MCF 10A (cell line): ENCODE measurements around the gene EDEM1. TPM values are rescaled to one million over a fixed set of nuclear protein-coding genes. Genes with fewer than 3 reads are reported as not detected.

Source experiments
- BruUV-seq: library from RNA; stranded (reverse); fragments of 400-500 nt; replicated peaks from 2 replicates; lab custom pipeline; 2021; lab: Mats Ljungman, UMichigan
- CTCF ChIA-PET: fragments of 300-600 bp; sonication (Branson Sonifier 250); formaldehyde crosslinking; extraction: SDS; loops from one replicate; lab custom pipeline; 2021; ENCODE audit warnings: antibody characterized with exemption, inconsistent platforms; lab: Yijun Ruan, JAX
- POLR2A ChIA-PET: fragments of 300-600, 350-650 bp; sonication (Branson Sonifier 250); formaldehyde crosslinking; extraction: SDS; loops from one replicate; lab custom pipeline; 2020; ENCODE audit warnings: antibody characterized with exemption, inconsistent platforms; lab: Yijun Ruan, JAX
- DNase-seq: peaks from one replicate; pipeline ENCODE4 v3.0.0-alpha.2; 2018; ENCODE audit not compliant: unreplicated experiment
- H3K27ac Mint-ChIP-seq: one replicate; pipeline ENCODE4 v1.8.0; 2022; ENCODE audit warnings: mild to moderate bottlenecking, low read depth, mixed read lengths; ENCODE audit not compliant: unreplicated experiment
- H3K27me3 Mint-ChIP-seq: one replicate; pipeline ENCODE4 v1.8.0; 2022; ENCODE audit warnings: mixed read lengths; ENCODE audit not compliant: insufficient read depth, unreplicated experiment
- H3K36me3 Mint-ChIP-seq: one replicate; pipeline ENCODE4 v1.8.0; 2022; ENCODE audit warnings: mild to moderate bottlenecking, moderate library complexity, mixed read lengths; ENCODE audit not compliant: insufficient read depth, unreplicated experiment
- H3K4me1 Mint-ChIP-seq: one replicate; pipeline ENCODE4 v1.8.0; 2022; ENCODE audit warnings: mixed read lengths; ENCODE audit not compliant: insufficient read depth, unreplicated experiment
- H3K4me3 Mint-ChIP-seq: one replicate; pipeline ENCODE4 v1.8.0; 2022; ENCODE audit warnings: mild to moderate bottlenecking, moderate library complexity, mixed read lengths; ENCODE audit not compliant: unreplicated experiment
- H3K9me3 Mint-ChIP-seq: one replicate; pipeline ENCODE4 v1.8.0; 2022; ENCODE audit warnings: mixed read lengths; ENCODE audit not compliant: unreplicated experiment
- intact Hi-C: fragments of 100-400 bp; cut with micrococcal nuclease; formaldehyde crosslinking; loops from 2 replicates; pipeline ENCODE4 v1.14.1; 2022
- total RNA-seq: library from RNA; stranded (reverse); gene quantifications from 2 replicates; pipeline ENCODE4 v1.2.3, GENCODE V29; 2022
- TF ChIP-seq, protein P1 (sequence below): fragments of 200-600 bp; IDR thresholded peaks from one replicate; pipeline ENCODE4 v1.8.0; 2022; ENCODE audit warnings: antibody characterized with exemption, mild to moderate bottlenecking; ENCODE audit not compliant: unreplicated experiment

Gene EDEM1
- total RNA-seq, 1 experiment from 2014 or later, result 114 TPM

DNA sequence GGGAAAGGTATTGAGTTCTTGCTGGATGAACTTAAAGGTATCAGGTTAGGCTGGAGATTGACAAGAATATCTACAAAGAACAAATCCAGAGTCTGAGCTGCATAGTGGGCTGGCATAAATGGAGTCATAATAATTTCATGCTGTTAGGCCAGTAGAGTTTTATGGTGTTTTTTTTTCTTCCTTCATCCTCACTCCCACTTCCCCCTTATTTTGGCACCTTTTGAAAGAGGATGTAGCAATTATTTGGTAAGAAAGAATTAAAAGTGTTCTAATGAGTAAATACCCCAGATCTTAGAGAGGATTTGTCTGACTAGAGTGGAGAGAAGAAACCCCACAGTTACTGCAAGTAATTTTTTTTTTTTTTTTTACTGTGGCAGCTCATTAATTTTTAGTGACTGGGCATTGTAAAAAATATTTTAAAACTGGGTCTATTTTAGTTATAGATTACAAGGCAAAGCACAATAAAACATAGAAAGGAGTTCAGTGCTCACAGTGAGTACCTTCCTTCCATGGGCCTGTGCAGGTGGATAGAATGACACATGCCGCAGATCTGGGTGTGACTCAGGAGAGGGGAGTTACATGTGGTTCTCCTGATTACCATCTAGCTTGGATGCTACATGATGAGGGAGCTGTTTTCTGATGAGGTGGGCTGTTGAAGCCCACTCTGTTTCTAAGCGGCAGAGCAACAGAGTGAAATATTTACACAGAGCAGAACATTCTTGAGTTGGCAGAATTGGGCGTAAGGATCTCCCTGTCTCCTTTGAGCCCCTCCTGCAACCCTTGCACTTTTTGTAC lies 5.3 kb downstream of the EDEM1 start:
- ChIA-PET POLR2A (interaction anchor here (0.6 to 8.1 kb wide), 10 partner anchors 7 to 481 kb away, joined by 3 to 190 read pairs (median 3); partner anchors contain the start of genes ARL8B and EDEM1), CTCF (interaction anchor here (0.5 to 7.9 kb wide), 6 partner anchors 55 to 481 kb away, joined by 3 to 80 read pairs (median 4); partner anchors contain the start of gene ARL8B)
- TF ChIP-seq, protein P1, sequence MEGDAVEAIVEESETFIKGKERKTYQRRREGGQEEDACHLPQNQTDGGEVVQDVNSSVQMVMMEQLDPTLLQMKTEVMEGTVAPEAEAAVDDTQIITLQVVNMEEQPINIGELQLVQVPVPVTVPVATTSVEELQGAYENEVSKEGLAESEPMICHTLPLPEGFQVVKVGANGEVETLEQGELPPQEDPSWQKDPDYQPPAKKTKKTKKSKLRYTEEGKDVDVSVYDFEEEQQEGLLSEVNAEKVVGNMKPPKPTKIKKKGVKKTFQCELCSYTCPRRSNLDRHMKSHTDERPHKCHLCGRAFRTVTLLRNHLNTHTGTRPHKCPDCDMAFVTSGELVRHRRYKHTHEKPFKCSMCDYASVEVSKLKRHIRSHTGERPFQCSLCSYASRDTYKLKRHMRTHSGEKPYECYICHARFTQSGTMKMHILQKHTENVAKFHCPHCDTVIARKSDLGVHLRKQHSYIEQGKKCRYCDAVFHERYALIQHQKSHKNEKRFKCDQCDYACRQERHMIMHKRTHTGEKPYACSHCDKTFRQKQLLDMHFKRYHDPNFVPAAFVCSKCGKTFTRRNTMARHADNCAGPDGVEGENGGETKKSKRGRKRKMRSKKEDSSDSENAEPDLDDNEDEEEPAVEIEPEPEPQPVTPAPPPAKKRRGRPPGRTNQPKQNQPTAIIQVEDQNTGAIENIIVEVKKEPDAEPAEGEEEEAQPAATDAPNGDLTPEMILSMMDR, result no peak
- intact Hi-C loops, result no loop called here
- Mint-ChIP-seq H3K36me3 (peaks cover 41% of the 10 kb centered on the region), H3K27ac (peak overlapping the region; percentile 85), H3K4me1 (peaks cover 60% of the 10 kb centered on the region), H3K27me3 (no peaks in the 10 kb centered on the region), H3K9me3 (no peaks in the 10 kb centered on the region), H3K4me3 (peak overlapping the region; percentile 29)
- peak; percentile 34 for DNase-seq
- no TSS peak for BruUV-seq

DNA sequence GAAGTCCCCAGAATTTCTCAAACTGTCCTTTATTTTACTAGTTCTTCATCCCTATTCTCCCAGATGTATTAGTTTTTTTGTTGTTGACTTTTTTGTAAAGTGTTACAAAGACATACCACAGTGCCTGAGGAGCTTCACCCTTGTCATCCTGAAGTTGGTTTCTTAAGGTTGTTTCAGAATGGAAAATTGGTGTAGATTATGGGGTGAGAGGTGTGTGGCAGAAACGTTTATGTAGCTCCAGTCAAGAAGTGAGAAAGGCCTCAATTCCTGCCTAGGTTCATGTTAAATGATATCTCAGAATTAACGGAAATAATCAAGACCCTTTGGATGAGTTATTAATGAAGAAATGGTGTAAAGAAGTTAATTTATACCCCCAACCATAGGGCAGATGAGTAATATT lies 6.8 kb downstream of the EDEM1 start:
- TF ChIP-seq, protein P1, result no peak
- H3K27ac Mint-ChIP-seq, result peak overlapping the region; percentile 95
- DNase-seq, result no peak
- ChIA-PET POLR2A (interaction anchor here (0.5 to 8.1 kb wide), 12 partner anchors 8 to 1874 kb away, joined by 3 to 190 read pairs (median 3); partner anchors contain the start of genes ARL8B, BHLHE40, EDEM1 and ITPR1), CTCF (interaction anchor here (1.2 to 7.9 kb wide), 3 partner anchors 10 to 543 kb away, joined by 4 to 80 read pairs (median 5); partner anchors contain the start of gene ARL8B)
- no peaks in the 10 kb centered on the region for H3K9me3 Mint-ChIP-seq
- H3K4me3 Mint-ChIP-seq, result no peak overlapping the region
- BruUV-seq, result no TSS peak
- no peaks in the 10 kb centered on the region for H3K27me3 Mint-ChIP-seq
- peaks cover 52% of the 10 kb centered on the region for H3K36me3 Mint-ChIP-seq
- H3K4me1 Mint-ChIP-seq, result peaks cover 73% of the 10 kb centered on the region
- intact Hi-C loops, result no loop called here

DNA sequence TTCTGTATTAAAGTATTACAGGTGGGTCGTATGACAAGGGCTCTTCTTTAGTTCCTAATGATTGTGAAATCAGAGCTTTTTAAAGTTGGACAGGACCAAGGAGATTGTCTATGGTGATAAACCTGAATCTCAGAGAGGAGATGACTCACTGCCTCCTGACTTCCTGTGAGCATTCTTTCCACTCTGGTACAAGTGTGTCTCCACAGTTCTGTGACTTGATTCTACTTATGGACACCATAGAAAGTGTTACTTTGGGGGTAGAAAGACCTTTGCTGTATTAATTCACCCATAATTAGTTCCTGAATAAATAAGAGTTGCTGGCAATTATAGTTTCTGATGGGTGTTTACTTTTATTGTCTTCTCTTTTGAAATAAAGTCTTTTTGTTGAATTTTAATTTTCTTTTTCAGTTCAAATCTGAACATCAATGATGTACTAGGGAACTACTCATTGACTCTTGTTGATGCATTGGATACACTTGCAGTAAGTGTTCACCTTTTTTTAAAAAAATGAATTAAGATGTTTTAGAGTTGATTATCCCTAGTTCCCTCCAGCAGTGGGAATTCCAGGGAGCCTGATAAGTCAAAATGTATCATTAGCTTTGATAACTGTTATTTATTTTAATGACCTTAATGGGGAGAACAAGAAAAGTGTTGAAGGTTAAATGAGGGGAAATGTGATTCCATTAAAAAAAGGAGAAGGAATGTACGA lies 7.4 kb downstream of the EDEM1 start:
- H3K4me1 Mint-ChIP-seq, result peaks cover 73% of the 10 kb centered on the region
- peak overlapping the region; percentile 95 for H3K27ac Mint-ChIP-seq
- H3K36me3 Mint-ChIP-seq, result peaks cover 55% of the 10 kb centered on the region
- intact Hi-C loops, result no loop called here
- H3K9me3 Mint-ChIP-seq, result no peaks in the 10 kb centered on the region
- TSS peak; percentile 16 for BruUV-seq
- peak overlapping the region; percentile 52 for H3K4me3 Mint-ChIP-seq
- POLR2A ChIA-PET, result interaction anchor here (0.6 to 8.1 kb wide), 13 partner anchors 9 to 216 kb away, joined by 3 to 190 read pairs (median 3); partner anchors contain the start of genes ARL8B, BHLHE40 and EDEM1
- peak; percentile 91 for DNase-seq
- TF ChIP-seq, protein P1, result no peak
- CTCF ChIA-PET, result interaction anchor here (0.7 to 7.9 kb wide), 7 partner anchors 9 to 1512 kb away, joined by 3 to 80 read pairs (median 4); partner anchors contain the start of gene ARL8B
- H3K27me3 Mint-ChIP-seq, result no peaks in the 10 kb centered on the region
